Measurements from ENCODE around the gene CTXN1.

DNA sequence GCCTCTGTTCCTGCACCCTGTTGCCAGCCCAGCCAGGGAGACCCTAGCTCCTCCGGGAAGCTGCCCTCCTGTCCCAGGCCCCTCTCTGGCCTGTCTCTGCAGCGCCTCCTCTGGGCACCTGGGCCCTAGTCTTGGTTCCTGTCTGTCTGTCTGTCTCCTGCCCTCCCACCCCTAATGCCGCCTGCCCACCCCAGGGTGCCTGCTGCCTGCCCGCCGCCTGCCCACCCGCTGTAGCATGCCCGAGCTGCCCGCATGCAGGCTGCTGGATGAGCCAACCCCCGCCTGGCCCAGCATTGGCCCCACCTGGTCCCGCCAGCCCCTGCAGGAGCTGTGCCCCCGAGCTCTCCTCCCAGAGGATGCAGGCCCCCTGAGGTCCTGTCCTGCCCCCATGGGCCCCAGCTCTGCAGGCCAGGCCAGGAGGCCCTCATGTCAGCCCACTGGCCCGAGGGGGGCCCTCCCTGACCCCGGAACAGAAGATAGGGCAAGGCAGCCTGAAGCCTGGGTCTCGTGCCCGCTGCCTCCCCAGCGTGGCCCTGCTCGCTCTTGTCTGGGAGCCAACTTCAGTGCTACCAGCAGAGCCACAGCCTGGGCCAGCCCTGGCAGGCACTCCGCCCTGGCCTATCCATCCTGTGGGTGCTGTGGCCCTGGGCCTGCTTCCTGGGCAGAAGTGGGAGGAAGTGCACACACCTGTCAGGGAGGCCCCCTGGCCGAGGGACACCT lies 17.0 kb downstream of the CTXN1 start:
- TF ChIP-seq, protein P1, sequence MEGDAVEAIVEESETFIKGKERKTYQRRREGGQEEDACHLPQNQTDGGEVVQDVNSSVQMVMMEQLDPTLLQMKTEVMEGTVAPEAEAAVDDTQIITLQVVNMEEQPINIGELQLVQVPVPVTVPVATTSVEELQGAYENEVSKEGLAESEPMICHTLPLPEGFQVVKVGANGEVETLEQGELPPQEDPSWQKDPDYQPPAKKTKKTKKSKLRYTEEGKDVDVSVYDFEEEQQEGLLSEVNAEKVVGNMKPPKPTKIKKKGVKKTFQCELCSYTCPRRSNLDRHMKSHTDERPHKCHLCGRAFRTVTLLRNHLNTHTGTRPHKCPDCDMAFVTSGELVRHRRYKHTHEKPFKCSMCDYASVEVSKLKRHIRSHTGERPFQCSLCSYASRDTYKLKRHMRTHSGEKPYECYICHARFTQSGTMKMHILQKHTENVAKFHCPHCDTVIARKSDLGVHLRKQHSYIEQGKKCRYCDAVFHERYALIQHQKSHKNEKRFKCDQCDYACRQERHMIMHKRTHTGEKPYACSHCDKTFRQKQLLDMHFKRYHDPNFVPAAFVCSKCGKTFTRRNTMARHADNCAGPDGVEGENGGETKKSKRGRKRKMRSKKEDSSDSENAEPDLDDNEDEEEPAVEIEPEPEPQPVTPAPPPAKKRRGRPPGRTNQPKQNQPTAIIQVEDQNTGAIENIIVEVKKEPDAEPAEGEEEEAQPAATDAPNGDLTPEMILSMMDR (IDR thresholded peaks at IDR 0.05; ENCODE audit: low read depth, low read length) = no peak
- TF ChIP-seq EZH2phosphoT487 (IDR thresholded peaks at IDR 0.05; ENCODE audit: low read depth) = no peak

All from OCI-LY3 (cell line).